Liver (tissue), 3 donors: ENCODE results near the gene CLMN.

Experiments
- FOXA1 ChIP-seq: IDR thresholded peaks from 2 replicates; pipeline ENCODE4 v1.6.1; 2016; ENCODE audit warnings: antibody characterized with exemption
- GABPA ChIP-seq, 2 donors: IDR thresholded peaks in 1 of 2; conservative IDR thresholded peaks in 1 of 2; 2 replicates each; pipeline ENCODE4 v1.6.1; 2016; ENCODE audit warnings: antibody characterized with exemption in 2 of 2, mild to moderate bottlenecking in 1 of 2, moderate library complexity in 1 of 2
- HNF4G ChIP-seq: IDR thresholded peaks from 2 replicates; pipeline ENCODE4 v1.6.1; 2016; ENCODE audit warnings: antibody characterized with exemption
- JUND ChIP-seq, 2 donors: IDR thresholded peaks; 2 replicates each; pipeline ENCODE4 v1.6.1; 2016; ENCODE audit warnings: antibody characterized with exemption in 2 of 2
- NR2F2 ChIP-seq: IDR thresholded peaks from 2 replicates; pipeline ENCODE4 v1.6.1; 2016; ENCODE audit warnings: antibody characterized with exemption
- RAD21 ChIP-seq, 2 donors: IDR thresholded peaks; 2 replicates each; pipeline ENCODE4 v1.6.1; 2016; ENCODE audit warnings: antibody characterized with exemption in 2 of 2, mild to moderate bottlenecking in 2 of 2
- RXRA ChIP-seq, 2 donors: IDR thresholded peaks; 2 replicates each; pipeline ENCODE4 v1.6.1; 2017 to 2018; ENCODE audit warnings: antibody characterized with exemption in 2 of 2, mild to moderate bottlenecking in 1 of 2
- SP1 ChIP-seq: IDR thresholded peaks from 2 replicates; pipeline ENCODE4 v1.6.1; 2018; ENCODE audit warnings: antibody characterized with exemption, mild to moderate bottlenecking
- TAF1 ChIP-seq: conservative IDR thresholded peaks from 2 replicates; pipeline ENCODE4 v1.6.1; 2016; ENCODE audit warnings: antibody characterized with exemption, mild to moderate bottlenecking
- YY1 ChIP-seq: IDR thresholded peaks from 2 replicates; pipeline ENCODE4 v1.6.1; 2016; ENCODE audit warnings: antibody characterized with exemption, mild to moderate bottlenecking
- TF ChIP-seq, protein P1 (sequence below): fragments of 150-350 bp; IDR thresholded peaks from 2 replicates; pipeline ENCODE4 v1.5.1; 2017; ENCODE audit warnings: improper control_type of control experiment, low read depth, low read length; ENCODE audit not compliant: missing input control
- TF ChIP-seq, protein P2 (sequence below): IDR thresholded peaks from 2 replicates; pipeline ENCODE4 v1.6.1; 2016; ENCODE audit warnings: antibody characterized with exemption, mild to moderate bottlenecking
- TF ChIP-seq, protein P3 (sequence below): IDR thresholded peaks from 2 replicates; pipeline ENCODE4 v1.6.1; 2016; ENCODE audit warnings: antibody characterized with exemption
- TF ChIP-seq, protein P4 (sequence below): IDR thresholded peaks from 2 replicates; pipeline ENCODE4 v1.6.1; 2016; ENCODE audit warnings: antibody characterized with exemption
- donor health status: healthy.
- donor health status: healthy.

DNA sequence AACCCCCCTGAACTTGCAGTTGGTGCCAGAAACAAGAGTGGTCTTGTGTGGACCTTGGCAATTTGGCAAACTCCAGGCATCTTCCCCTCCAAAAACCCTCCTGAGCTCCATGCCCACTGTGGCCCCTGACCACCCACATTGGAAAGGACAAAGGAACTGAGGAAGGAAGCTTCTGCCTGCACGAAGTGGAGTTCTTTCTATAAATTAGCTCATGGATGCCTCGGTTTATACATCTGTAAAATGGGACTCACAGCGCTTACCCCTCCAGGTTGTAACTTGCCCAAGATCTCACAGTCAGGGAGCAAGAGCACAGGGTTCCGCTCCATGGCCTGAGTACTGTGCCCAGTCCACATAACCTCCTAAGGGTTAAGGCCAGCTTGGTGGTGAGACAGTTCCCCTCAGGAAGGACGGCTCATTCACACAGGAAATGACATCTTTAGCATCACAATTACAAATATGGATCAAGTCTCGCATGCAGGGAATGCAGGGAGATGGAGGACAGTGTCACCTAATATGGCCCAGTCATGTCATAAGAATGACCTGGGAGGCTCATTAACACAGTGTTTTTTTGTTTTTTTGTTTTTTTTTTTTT is 66.6 kb downstream of the CLMN start:
- TF ChIP-seq, protein P1, sequence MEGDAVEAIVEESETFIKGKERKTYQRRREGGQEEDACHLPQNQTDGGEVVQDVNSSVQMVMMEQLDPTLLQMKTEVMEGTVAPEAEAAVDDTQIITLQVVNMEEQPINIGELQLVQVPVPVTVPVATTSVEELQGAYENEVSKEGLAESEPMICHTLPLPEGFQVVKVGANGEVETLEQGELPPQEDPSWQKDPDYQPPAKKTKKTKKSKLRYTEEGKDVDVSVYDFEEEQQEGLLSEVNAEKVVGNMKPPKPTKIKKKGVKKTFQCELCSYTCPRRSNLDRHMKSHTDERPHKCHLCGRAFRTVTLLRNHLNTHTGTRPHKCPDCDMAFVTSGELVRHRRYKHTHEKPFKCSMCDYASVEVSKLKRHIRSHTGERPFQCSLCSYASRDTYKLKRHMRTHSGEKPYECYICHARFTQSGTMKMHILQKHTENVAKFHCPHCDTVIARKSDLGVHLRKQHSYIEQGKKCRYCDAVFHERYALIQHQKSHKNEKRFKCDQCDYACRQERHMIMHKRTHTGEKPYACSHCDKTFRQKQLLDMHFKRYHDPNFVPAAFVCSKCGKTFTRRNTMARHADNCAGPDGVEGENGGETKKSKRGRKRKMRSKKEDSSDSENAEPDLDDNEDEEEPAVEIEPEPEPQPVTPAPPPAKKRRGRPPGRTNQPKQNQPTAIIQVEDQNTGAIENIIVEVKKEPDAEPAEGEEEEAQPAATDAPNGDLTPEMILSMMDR, result no peak
- no peak for TF ChIP-seq JUND (IDR thresholded peaks at IDR 0.05)
- TF ChIP-seq GABPA (IDR thresholded peaks at IDR 0.05 in 1 of 2, conservative IDR thresholded peaks at IDR 0.05 in 1 of 2), result no peak
- TF ChIP-seq YY1, result no peak
- TF ChIP-seq FOXA1, result no peak
- TF ChIP-seq SP1, result no peak
- TF ChIP-seq RAD21 (IDR thresholded peaks at IDR 0.05), result no peak
- TF ChIP-seq, protein P2, sequence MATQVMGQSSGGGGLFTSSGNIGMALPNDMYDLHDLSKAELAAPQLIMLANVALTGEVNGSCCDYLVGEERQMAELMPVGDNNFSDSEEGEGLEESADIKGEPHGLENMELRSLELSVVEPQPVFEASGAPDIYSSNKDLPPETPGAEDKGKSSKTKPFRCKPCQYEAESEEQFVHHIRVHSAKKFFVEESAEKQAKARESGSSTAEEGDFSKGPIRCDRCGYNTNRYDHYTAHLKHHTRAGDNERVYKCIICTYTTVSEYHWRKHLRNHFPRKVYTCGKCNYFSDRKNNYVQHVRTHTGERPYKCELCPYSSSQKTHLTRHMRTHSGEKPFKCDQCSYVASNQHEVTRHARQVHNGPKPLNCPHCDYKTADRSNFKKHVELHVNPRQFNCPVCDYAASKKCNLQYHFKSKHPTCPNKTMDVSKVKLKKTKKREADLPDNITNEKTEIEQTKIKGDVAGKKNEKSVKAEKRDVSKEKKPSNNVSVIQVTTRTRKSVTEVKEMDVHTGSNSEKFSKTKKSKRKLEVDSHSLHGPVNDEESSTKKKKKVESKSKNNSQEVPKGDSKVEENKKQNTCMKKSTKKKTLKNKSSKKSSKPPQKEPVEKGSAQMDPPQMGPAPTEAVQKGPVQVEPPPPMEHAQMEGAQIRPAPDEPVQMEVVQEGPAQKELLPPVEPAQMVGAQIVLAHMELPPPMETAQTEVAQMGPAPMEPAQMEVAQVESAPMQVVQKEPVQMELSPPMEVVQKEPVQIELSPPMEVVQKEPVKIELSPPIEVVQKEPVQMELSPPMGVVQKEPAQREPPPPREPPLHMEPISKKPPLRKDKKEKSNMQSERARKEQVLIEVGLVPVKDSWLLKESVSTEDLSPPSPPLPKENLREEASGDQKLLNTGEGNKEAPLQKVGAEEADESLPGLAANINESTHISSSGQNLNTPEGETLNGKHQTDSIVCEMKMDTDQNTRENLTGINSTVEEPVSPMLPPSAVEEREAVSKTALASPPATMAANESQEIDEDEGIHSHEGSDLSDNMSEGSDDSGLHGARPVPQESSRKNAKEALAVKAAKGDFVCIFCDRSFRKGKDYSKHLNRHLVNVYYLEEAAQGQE, result no peak
- TF ChIP-seq, protein P3, sequence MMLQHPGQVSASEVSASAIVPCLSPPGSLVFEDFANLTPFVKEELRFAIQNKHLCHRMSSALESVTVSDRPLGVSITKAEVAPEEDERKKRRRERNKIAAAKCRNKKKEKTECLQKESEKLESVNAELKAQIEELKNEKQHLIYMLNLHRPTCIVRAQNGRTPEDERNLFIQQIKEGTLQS, result no peak
- TF ChIP-seq, protein P4, sequence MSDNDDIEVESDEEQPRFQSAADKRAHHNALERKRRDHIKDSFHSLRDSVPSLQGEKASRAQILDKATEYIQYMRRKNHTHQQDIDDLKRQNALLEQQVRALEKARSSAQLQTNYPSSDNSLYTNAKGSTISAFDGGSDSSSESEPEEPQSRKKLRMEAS, result no peak
- no peak for TF ChIP-seq TAF1
- no peak for TF ChIP-seq HNF4G
- no peak for TF ChIP-seq RXRA (IDR thresholded peaks at IDR 0.05)
- TF ChIP-seq NR2F2, result no peak
